ENCODE measurements around the gene KRT36.

The KRT36 gene

DNA sequence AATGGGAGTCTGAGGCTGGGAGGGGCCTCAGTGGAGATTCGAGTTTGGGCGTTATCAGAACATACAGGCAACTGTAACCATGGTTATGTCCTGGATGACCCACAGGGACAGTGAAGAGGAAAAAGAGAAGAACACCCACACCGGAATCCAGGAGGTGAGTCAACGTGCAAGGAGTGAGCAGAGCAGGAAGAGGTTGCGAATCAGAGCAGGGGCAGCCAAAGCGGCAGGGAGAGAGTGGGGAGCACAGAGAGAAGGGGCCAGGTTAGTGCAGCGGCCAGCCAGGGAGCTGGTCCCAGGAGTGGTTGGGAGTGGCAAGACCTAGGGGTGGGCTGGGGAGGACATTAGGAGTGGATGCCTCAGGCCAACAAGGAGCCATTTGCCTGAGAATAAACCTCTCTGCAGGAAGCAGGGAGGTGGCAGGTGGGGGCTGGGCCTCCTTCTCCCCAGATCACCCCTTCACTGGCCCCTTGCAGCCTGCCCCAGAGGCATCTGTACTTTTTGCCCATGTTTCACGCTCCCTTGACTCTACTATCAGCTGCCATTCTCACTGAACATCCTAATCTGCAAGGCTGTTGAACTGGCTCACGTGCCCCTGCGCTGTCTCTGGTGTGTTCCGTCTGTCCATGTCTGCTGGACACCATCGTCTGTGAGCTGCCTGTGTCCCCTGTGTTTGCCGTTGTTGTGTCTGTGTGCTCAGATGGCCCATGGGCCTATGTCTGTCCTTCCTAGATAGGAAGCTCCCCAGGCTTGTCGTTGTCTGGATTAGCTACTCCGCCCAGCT, 10.6 kb upstream of the KRT36 start:
- peak; percentile 72 for DNase-seq

DNA sequence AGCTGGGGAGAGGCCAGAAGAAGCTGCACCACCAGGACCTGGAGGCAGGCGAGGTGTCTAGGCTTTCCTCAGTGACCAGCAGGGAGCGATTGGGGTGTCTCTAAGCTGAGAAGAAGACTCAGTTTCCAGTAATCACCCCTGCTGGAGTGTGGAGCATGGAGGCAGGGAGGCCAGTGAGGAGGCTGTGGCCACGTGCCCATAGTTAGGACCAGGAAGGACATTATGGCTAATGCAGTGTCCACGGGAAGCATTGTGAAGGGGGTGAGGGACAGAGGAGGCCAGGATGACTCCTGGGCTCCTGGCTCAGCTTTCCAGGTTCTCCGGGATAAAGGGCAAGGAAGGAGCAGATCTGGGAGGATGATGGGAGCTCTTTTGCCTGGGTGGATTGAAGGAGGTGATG, 10.0 kb upstream of the KRT36 start:
- DNase-seq, result no peak

GRCh38 chr17:41498276-41498675, 8.6 kb upstream of the KRT36 start:
- DNase-seq, result no peak

DNA sequence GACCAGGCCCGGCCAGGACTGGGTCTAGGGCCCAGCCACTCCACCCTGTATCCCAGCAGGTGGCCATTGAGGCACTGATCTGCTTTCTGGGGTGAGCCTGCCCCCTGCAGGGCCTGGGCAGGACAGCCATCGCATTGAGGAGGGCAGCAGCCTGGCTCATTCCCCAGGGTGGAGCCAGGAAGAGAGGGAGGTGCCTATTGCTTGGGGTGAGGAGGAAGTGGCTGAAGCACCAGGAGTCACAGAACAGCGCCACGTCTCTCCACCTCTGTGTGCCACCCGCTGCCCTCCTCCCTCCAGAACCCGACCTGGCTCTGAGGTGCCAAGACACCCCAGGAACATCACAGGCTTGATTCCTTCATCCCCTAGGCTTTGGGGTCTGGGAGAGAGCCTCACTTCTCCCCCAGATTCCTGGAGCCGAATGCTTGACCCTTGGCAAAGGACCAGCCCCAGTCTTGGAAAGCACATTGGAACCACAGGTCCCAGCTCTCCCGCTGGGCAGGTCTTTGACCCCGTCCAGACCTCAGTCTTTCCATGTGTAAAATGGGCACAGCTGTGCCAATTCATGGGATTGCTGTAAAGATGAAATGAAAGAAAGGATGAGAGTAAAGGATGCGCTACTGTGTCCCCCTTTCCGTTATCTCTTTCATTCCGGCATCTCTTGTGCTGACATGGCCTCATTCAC, 7.2 kb upstream of the KRT36 start:
- DNase-seq, result peak; percentile 93

DNA sequence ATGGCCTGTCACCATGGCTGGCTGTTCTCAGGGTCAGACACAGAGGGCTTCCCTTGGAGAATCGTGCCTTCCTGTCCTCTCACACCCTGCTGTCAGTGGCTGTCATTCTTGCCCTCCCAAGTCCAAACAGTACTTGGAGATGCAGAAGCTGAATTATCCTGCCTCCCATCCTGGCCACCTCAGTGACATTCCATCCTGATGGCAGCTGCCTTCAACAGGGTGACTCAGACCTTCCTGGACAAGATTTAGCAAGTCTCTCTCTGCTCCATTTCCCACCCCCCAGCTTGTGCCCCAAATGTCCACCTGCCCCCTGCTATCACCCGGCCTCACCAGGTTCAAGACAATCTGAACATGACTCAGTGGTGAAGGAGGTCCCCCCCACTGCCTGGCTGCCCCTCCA, 4.8 kb upstream of the KRT36 start:
- DNase-seq, result peak; percentile 29

- no peak for DNase-seq
These were observed 3.1 kb upstream of the KRT36 start for GRCh38 chr17:41492771-41493170.

DNA sequence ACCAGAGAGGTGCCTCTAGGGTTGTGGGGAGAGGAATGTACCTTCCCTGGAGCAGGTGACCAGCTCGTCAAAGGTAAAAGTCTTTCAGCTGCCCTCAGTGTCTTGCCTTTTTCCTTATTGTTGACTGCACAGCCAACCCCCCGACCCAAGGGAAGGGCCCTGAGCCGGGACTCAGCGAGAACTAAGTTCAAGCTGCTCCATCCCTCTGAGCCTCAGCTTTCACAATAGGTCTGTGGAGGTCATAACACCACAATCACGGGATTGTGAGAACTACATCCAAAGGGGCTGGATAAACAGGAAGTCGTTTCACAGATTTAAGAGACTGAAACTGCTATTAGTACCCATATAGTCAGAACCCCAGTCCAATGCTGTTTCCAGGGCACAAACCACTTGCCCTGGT, 2.6 kb upstream of the KRT36 start:
- peak; percentile 71 for DNase-seq

GRCh38 chr17:41491476-41491875, 1.8 kb upstream of the KRT36 start:
- no peak for DNase-seq

- DNase-seq, result no peak
These were observed 585 bp upstream of the KRT36 start for GRCh38 chr17:41490000-41490990.

- DNase-seq, result no peak
These were observed 2.7 kb downstream of the KRT36 start for GRCh38 chr17:41486809-41487530.

- DNase-seq, result no peak
These were observed 3.4 kb downstream of the KRT36 start for GRCh38 chr17:41486316-41486715.

- no peak for DNase-seq
These were observed 4.5 kb downstream of the KRT36 start for GRCh38 chr17:41484920-41485904.

- no peak for DNase-seq
These were observed 5.5 kb downstream of the KRT36 start for GRCh38 chr17:41483991-41484826.

GRCh38 chr17:41483531-41483930, 6.2 kb downstream of the KRT36 start:
- DNase-seq, result no peak

DNA sequence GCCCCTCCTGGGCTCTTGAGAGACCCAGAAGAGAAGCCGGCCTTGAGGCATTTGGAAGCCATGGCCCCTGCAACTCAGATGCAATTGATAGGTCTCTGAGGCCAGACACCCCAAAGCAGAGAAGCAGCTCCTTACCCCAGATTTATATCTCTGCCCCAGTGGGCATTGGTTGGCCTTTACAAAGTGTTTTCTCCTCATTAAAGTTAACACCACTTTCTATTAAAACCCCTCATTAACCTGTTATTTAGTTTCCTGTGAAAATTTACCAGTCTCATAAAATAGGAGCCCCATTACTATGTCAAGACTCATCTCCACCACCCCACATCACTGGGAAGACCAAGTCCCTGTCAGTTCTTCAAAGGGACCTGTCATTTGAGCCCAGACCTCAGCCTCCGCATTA, 8.7 kb downstream of the KRT36 start, which contains the start of gene KRT35:
Gene KRT35 (minus strand): TSS at position 116 of the 400 bp plus-strand sequence. CDS start 54 bp downstream, at position 62.
- DNase-seq, result no peak

- DNase-seq, result no peak
These were observed 9.1 kb downstream of the KRT36 start for GRCh38 chr17:41480581-41480980.

DNA sequence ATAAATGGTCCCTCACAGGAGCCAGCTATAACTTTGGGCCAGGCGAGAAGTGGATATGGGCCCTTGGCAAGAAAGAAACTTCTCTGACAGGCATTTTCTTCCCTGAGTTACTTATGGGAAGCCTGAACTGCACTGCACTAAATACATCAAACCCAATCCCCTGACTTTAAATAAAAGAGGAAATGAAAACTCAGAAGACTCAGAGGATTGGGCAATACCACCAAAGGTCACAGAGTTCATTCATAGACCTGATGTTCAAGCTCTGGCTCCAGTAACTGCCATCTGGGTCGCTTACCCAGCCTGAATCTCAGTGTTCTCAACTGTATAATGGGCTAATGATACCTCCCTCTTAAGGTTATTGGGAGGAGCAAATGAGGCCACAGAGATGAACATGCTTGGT, 9.6 kb downstream of the KRT36 start:
- no peak for DNase-seq

- no peak for DNase-seq
These were observed 11.5 kb downstream of the KRT36 start for GRCh38 chr17:41478237-41478636.

- DNase-seq, result no peak
These were observed 12.6 kb downstream of the KRT36 start for GRCh38 chr17:41476866-41477815.

Measured in HCEC 1CT (cell line).